Prostate gland (tissue), 2 donors: ENCODE measurements around the gene DNAJC1.

Experiments used
- POLR2A ChIP-seq: fragments of 450-650 bp; IDR thresholded peaks from one replicate; pipeline ENCODE4 v1.6.1; 2016; ENCODE audit warnings: antibody characterized with exemption, mild to moderate bottlenecking
- POLR2AphosphoS5 ChIP-seq: sonication (generic); formaldehyde crosslinking; IDR thresholded peaks from one replicate; pipeline ENCODE4 v1.6.1; 2017; ENCODE audit warnings: antibody characterized with exemption
- TF ChIP-seq, protein P1 (sequence below), 4 experiments: fragments of 200-600 bp in 2 of 4; fragments of 450-650 bp in 2 of 4; sonication (generic) in 2 of 4; IDR thresholded peaks; 1 replicate in 3 of 4; 2 replicates in 1 of 4; pipeline ENCODE4 v1.5.1; 2016 to 2019; ENCODE audit warnings: antibody characterized with exemption in 4 of 4, mild to moderate bottlenecking in 2 of 4, moderate library complexity in 2 of 4

DNA sequence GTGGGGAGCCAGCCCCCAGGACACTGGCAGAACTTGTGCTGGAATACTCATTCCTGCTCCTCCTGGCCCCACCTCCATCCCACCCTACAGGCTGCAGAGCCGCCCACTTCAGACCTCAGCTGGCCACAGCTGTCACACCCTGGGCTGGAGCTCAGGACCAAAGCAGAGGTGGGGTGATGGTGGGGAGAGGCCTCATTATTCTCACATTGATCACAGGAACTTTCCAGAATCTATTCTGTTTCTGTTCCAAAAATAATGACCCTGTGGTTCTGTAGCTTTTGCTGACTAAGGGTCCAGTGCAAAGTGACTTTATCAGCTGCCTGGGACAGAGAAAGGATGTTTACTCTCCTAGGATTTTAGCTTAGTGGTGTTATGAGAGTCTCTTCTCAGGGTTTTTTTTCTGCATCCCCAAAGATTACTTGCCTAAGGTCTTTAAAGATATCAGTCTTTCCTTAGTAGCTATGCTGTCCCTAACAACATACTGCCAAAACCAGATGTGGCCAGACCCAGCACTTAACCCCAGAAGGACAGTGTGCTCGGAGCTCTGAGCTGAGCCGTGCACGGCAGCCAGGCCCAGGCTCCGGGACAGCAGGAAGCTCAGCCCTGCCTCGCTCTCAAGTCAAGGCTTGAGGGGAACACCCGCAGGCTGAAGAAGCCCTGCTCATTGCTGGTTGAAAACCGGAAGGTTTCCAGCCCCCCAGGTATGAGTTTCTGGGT lies 246.2 kb downstream of the DNAJC1 start:
- no peak for TF ChIP-seq POLR2AphosphoS5
- TF ChIP-seq, protein P1, sequence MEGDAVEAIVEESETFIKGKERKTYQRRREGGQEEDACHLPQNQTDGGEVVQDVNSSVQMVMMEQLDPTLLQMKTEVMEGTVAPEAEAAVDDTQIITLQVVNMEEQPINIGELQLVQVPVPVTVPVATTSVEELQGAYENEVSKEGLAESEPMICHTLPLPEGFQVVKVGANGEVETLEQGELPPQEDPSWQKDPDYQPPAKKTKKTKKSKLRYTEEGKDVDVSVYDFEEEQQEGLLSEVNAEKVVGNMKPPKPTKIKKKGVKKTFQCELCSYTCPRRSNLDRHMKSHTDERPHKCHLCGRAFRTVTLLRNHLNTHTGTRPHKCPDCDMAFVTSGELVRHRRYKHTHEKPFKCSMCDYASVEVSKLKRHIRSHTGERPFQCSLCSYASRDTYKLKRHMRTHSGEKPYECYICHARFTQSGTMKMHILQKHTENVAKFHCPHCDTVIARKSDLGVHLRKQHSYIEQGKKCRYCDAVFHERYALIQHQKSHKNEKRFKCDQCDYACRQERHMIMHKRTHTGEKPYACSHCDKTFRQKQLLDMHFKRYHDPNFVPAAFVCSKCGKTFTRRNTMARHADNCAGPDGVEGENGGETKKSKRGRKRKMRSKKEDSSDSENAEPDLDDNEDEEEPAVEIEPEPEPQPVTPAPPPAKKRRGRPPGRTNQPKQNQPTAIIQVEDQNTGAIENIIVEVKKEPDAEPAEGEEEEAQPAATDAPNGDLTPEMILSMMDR (IDR thresholded peaks at IDR 0.05) = no peak
- no peak for TF ChIP-seq POLR2A
